ENCODE measurements around the gene NUDT6. TPM values are rescaled to one million over a fixed set of nuclear protein-coding genes. Genes with fewer than 3 reads are reported as not detected.
A peak's percentile ranks its signal among the peaks of the same experiment; 100 is the strongest.

The NUDT6 gene
- polyA plus RNA-seq: 8.6 TPM
- long read RNA-seq, donor 1, partial matches to known transcripts: 0 of 2 reads
- long read RNA-seq, donor 1, other reads (novel, unspliced or antisense): 0 of 2 reads
- long read RNA-seq, donor 2, partial matches to known transcripts: 0 of 3 reads
- long read RNA-seq, donor 2, other reads (novel, unspliced or antisense): 0 of 3 reads
- long read RNA-seq, donor 3, transcript NUDT6-201 (5 exons, 1,169 nt): major isoform, 10 of 11 reads
- long read RNA-seq, donor 3, partial matches to known transcripts: 0 of 11 reads
- long read RNA-seq, donor 3, other reads (novel, unspliced or antisense): 0 of 11 reads
- long read RNA-seq, donor 4, partial matches to known transcripts: 0 of 1 reads
- long read RNA-seq, donor 4, other reads (novel, unspliced or antisense): 0 of 1 reads
- long read RNA-seq, donor 5, partial matches to known transcripts: 0 of 3 reads
- long read RNA-seq, donor 5, other reads (novel, unspliced or antisense): 0 of 3 reads
- long read RNA-seq, donor 6, partial matches to known transcripts: 0 of 2 reads
- long read RNA-seq, donor 6, other reads (novel, unspliced or antisense): 0 of 2 reads
- long read RNA-seq, donor 7, partial matches to known transcripts: 7 of 8 reads
- long read RNA-seq, donor 7, other reads (novel, unspliced or antisense): 0 of 8 reads
- long read RNA-seq, donor 8, transcript NUDT6-201 (5 exons, 1,169 nt): major isoform, 5 of 7 reads
- long read RNA-seq, donor 8, partial matches to known transcripts: 0 of 7 reads
- long read RNA-seq, donor 8, other reads (novel, unspliced or antisense): 0 of 7 reads
- long read RNA-seq, donor 9, full-length matches to known transcripts: 3 of 3 reads
- long read RNA-seq, donor 9, partial matches to known transcripts: 0 of 3 reads
- long read RNA-seq, donor 9, other reads (novel, unspliced or antisense): 0 of 3 reads
- long read RNA-seq, donor 10, partial matches to known transcripts: 0 of 4 reads
- long read RNA-seq, donor 10, other reads (novel, unspliced or antisense): 0 of 4 reads
- long read RNA-seq, donor 11, partial matches to known transcripts: 0 of 5 reads
- long read RNA-seq, donor 11, other reads (novel, unspliced or antisense): 0 of 5 reads

- H3K4me1 ChIP-seq (ENCODE audit: control insufficient read depth, insufficient read depth, low read length): peaks cover 13% of the 10 kb centered on the region
- H3K36me3 ChIP-seq (ENCODE audit: control insufficient read depth, insufficient read depth, low read length): no peaks in the 10 kb centered on the region
- no CpG with 5 or more reads among the region's 63 CpGs for WGBS (ENCODE audit: insufficient coverage, low lambda C conversion rate)
- H3K27me3 ChIP-seq (ENCODE audit: control insufficient read depth, insufficient read depth, low read length): no peaks in the 10 kb centered on the region
- no peaks in the 10 kb centered on the region for H3K9me3 ChIP-seq (ENCODE audit: control insufficient read depth, low read depth, low read length)
- DNase-seq: peak; percentile 35 to 67
- peak within 1 kb of the TSS; percentile 83 for H3K4me3 ChIP-seq (ENCODE audit: low read length)
- peak within 1 kb of the TSS; percentile 80 for H3K27ac ChIP-seq (ENCODE audit: low read length)
Observed at GRCh38 chr4:122921971-122922876, at the start of gene NUDT6. Gene NUDT6 (minus strand): TSS chr4:122922597. CDS start chr4:122922572, 25 bp downstream.

- DNase-seq: no peak
- no peak overlapping the region for H3K27ac ChIP-seq (ENCODE audit: low read length)
- H3K4me3 ChIP-seq (ENCODE audit: low read length): no peak overlapping the region
- H3K4me1 ChIP-seq (ENCODE audit: control insufficient read depth, insufficient read depth, low read length): no peaks in the 10 kb centered on the region
- H3K27me3 ChIP-seq (ENCODE audit: control insufficient read depth, insufficient read depth, low read length): no peaks in the 10 kb centered on the region
- H3K36me3 ChIP-seq (ENCODE audit: control insufficient read depth, insufficient read depth, low read length): no peaks in the 10 kb centered on the region
- H3K9me3 ChIP-seq (ENCODE audit: control insufficient read depth, low read depth, low read length): no peaks in the 10 kb centered on the region
- WGBS (ENCODE audit: insufficient coverage, low lambda C conversion rate): 58% methylated on average over 3 of the region's 6 CpGs
Observed at GRCh38 chr4:122968227-122968812, 45.9 kb upstream of the NUDT6 start.

GRCh38 chr4:122967231-122967630 is 44.8 kb upstream of the NUDT6 start:
- H3K9me3 ChIP-seq (ENCODE audit: control insufficient read depth, low read depth, low read length): no peaks in the 10 kb centered on the region
- DNase-seq: no peak
- 100% methylated on average over 2 of the region's 3 CpGs for WGBS (ENCODE audit: insufficient coverage, low lambda C conversion rate)
- no peaks in the 10 kb centered on the region for H3K4me1 ChIP-seq (ENCODE audit: control insufficient read depth, insufficient read depth, low read length)
- H3K27ac ChIP-seq (ENCODE audit: low read length): no peak overlapping the region
- H3K36me3 ChIP-seq (ENCODE audit: control insufficient read depth, insufficient read depth, low read length): peaks cover 2% of the 10 kb centered on the region
- H3K27me3 ChIP-seq (ENCODE audit: control insufficient read depth, insufficient read depth, low read length): no peaks in the 10 kb centered on the region
- H3K4me3 ChIP-seq (ENCODE audit: low read length): no peak overlapping the region

- H3K9me3 ChIP-seq (ENCODE audit: control insufficient read depth, low read depth, low read length): no peaks in the 10 kb centered on the region
- H3K4me3 ChIP-seq (ENCODE audit: low read length): no peak overlapping the region
- 86% methylated on average over 1 of the region's 4 CpGs for WGBS (ENCODE audit: insufficient coverage, low lambda C conversion rate)
- H3K27me3 ChIP-seq (ENCODE audit: control insufficient read depth, insufficient read depth, low read length): no peaks in the 10 kb centered on the region
- H3K36me3 ChIP-seq (ENCODE audit: control insufficient read depth, insufficient read depth, low read length): peaks cover 2% of the 10 kb centered on the region
- H3K4me1 ChIP-seq (ENCODE audit: control insufficient read depth, insufficient read depth, low read length): no peaks in the 10 kb centered on the region
- no peak overlapping the region for H3K27ac ChIP-seq (ENCODE audit: low read length)
- no peak for DNase-seq
Observed at GRCh38 chr4:122966201-122966600, 43.8 kb upstream of the NUDT6 start.

GRCh38 chr4:122963216-122963615 is 40.8 kb upstream of the NUDT6 start:
- Histone ChIP-seq H3K4me3 (ENCODE audit: low read length) (no peak overlapping the region), H3K4me1 (ENCODE audit: control insufficient read depth, insufficient read depth, low read length) (no peaks in the 10 kb centered on the region), H3K27ac (ENCODE audit: low read length) (no peak overlapping the region), H3K27me3 (ENCODE audit: control insufficient read depth, insufficient read depth, low read length) (no peaks in the 10 kb centered on the region), H3K9me3 (ENCODE audit: control insufficient read depth, low read depth, low read length) (no peaks in the 10 kb centered on the region), H3K36me3 (ENCODE audit: control insufficient read depth, insufficient read depth, low read length) (peaks cover 5% of the 10 kb centered on the region)
- no peak for DNase-seq

GRCh38 chr4:122960611-122961000 is 38.2 kb upstream of the NUDT6 start:
- no peak overlapping the region for H3K4me3 ChIP-seq (ENCODE audit: low read length)
- H3K27me3 ChIP-seq (ENCODE audit: control insufficient read depth, insufficient read depth, low read length): no peaks in the 10 kb centered on the region
- no peaks in the 10 kb centered on the region for H3K4me1 ChIP-seq (ENCODE audit: control insufficient read depth, insufficient read depth, low read length)
- no peaks in the 10 kb centered on the region for H3K9me3 ChIP-seq (ENCODE audit: control insufficient read depth, low read depth, low read length)
- no peak for DNase-seq
- peaks cover 5% of the 10 kb centered on the region for H3K36me3 ChIP-seq (ENCODE audit: control insufficient read depth, insufficient read depth, low read length)
- 70% methylated on average over 2 of the region's 2 CpGs for WGBS (ENCODE audit: insufficient coverage, low lambda C conversion rate)
- H3K27ac ChIP-seq (ENCODE audit: low read length): no peak overlapping the region

- WGBS (ENCODE audit: insufficient coverage, low lambda C conversion rate): 56% methylated on average over 2 of the region's 3 CpGs
- Histone ChIP-seq H3K27me3 (ENCODE audit: control insufficient read depth, insufficient read depth, low read length) (no peaks in the 10 kb centered on the region), H3K36me3 (ENCODE audit: control insufficient read depth, insufficient read depth, low read length) (peaks cover 5% of the 10 kb centered on the region), H3K27ac (ENCODE audit: low read length) (no peak overlapping the region), H3K4me3 (ENCODE audit: low read length) (no peak overlapping the region), H3K9me3 (ENCODE audit: control insufficient read depth, low read depth, low read length) (no peaks in the 10 kb centered on the region), H3K4me1 (ENCODE audit: control insufficient read depth, insufficient read depth, low read length) (no peaks in the 10 kb centered on the region)
- DNase-seq: no peak
Observed at GRCh38 chr4:122959981-122960610, 37.7 kb upstream of the NUDT6 start.

- 80% methylated on average over 1 of the region's 3 CpGs for WGBS (ENCODE audit: insufficient coverage, low lambda C conversion rate)
- DNase-seq: no peak
- H3K27me3 ChIP-seq (ENCODE audit: control insufficient read depth, insufficient read depth, low read length): no peaks in the 10 kb centered on the region
- no peak overlapping the region for H3K4me3 ChIP-seq (ENCODE audit: low read length)
- H3K36me3 ChIP-seq (ENCODE audit: control insufficient read depth, insufficient read depth, low read length): peaks cover 5% of the 10 kb centered on the region
- no peaks in the 10 kb centered on the region for H3K9me3 ChIP-seq (ENCODE audit: control insufficient read depth, low read depth, low read length)
- H3K4me1 ChIP-seq (ENCODE audit: control insufficient read depth, insufficient read depth, low read length): no peaks in the 10 kb centered on the region
- no peak overlapping the region for H3K27ac ChIP-seq (ENCODE audit: low read length)
Observed at GRCh38 chr4:122959441-122959840, 37.0 kb upstream of the NUDT6 start.

GRCh38 chr4:122958505-122958904 is 36.1 kb upstream of the NUDT6 start:
- no peak overlapping the region for H3K4me3 ChIP-seq (ENCODE audit: low read length)
- H3K9me3 ChIP-seq (ENCODE audit: control insufficient read depth, low read depth, low read length): no peaks in the 10 kb centered on the region
- no peaks in the 10 kb centered on the region for H3K4me1 ChIP-seq (ENCODE audit: control insufficient read depth, insufficient read depth, low read length)
- no CpG with 5 or more reads among the region's 2 CpGs for WGBS (ENCODE audit: insufficient coverage, low lambda C conversion rate)
- DNase-seq: no peak
- peaks cover 13% of the 10 kb centered on the region for H3K36me3 ChIP-seq (ENCODE audit: control insufficient read depth, insufficient read depth, low read length)
- no peak overlapping the region for H3K27ac ChIP-seq (ENCODE audit: low read length)
- no peaks in the 10 kb centered on the region for H3K27me3 ChIP-seq (ENCODE audit: control insufficient read depth, insufficient read depth, low read length)

Data from large intestine (tissue), 12 donors.